ENCODE results near the gene SH3RF3.
"Not testable (repeated sequence)": the region's sequence is repeated elsewhere in the genome, so short reads cannot be mapped to it uniquely, and the experiment has no call there.

The SH3RF3 gene

DNA sequence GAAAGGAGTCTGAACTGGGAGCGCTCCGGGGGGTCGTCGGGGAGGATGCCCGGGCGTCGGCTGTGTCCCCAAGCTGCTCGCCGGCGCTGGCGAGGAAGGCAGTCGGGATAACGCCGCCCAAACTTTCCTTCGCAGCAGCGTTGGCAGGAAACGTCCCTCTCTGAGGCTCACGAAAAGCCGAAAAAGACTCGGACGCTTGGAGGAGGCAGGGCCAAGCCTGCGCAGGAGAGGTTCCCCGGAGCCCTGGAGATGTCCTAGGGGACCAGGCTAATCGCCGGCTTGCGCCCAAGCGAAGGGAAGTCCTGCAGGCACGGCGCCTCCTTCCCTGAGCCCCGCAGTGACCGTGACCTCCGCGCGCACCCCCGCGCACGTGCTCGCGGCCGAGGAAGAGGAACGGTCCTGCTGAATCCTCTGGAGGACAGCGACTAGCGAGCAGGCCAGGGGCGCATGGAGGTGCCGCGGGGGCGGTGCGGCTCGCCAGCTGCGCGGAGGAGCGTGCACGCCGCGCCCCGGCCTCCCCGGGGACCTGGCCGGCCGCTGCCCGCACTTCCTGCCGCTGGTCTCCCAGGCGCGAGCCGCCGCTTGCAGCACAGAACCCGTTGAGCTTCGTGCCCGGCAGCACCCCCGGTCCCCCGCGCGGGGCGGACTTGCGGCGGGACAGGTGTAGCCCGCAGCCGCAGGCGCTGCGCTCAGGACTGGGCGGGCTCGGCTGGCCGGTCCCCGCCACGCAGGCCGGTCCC lies at the start of gene SH3RF3:
SH3RF3 (plus strand) TSS at position 590 of the 740 bp plus-strand sequence.
- peak; percentile 48 for DNase-seq (ENCODE audit: low read depth, low spot score)

GRCh38 chr2:109079590-109079989 lies 49.4 kb upstream of the SH3RF3 start:
- no peak for DNase-seq (ENCODE audit: low read depth, low spot score)

- no peak for DNase-seq (ENCODE audit: low read depth, low spot score)
These were observed 48.9 kb upstream of the SH3RF3 start for GRCh38 chr2:109080109-109080508.

GRCh38 chr2:109080757-109081156 lies 48.2 kb upstream of the SH3RF3 start:
- DNase-seq (ENCODE audit: low read depth, low spot score), result no peak

- no peak for DNase-seq (ENCODE audit: low read depth, low spot score)
These were observed 47.6 kb upstream of the SH3RF3 start for GRCh38 chr2:109081374-109081773.

DNA sequence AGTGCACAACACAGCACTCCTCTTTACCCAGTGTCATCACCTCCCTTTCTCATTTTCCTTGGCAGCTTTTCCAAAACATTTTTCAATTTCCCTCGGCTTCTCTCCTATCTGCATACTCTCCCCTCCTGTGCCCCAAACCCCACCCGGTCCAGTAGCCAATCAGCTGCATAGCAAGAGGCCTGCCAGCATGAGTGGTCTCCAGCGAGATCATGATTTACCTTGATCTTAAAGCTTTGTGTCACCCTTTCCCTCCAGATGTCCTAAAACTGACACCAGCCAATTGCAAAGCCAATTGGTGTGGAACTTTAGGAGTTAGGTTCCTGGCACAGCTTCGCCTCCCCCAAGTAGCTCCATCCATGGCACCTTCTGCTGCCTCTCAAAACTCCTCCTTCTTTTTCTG lies 45.2 kb upstream of the SH3RF3 start:
- DNase-seq (ENCODE audit: low read depth, low spot score), result no peak

- no peak for DNase-seq (ENCODE audit: low read depth, low spot score)
These were observed 44.7 kb upstream of the SH3RF3 start for GRCh38 chr2:109084341-109084740.

DNA sequence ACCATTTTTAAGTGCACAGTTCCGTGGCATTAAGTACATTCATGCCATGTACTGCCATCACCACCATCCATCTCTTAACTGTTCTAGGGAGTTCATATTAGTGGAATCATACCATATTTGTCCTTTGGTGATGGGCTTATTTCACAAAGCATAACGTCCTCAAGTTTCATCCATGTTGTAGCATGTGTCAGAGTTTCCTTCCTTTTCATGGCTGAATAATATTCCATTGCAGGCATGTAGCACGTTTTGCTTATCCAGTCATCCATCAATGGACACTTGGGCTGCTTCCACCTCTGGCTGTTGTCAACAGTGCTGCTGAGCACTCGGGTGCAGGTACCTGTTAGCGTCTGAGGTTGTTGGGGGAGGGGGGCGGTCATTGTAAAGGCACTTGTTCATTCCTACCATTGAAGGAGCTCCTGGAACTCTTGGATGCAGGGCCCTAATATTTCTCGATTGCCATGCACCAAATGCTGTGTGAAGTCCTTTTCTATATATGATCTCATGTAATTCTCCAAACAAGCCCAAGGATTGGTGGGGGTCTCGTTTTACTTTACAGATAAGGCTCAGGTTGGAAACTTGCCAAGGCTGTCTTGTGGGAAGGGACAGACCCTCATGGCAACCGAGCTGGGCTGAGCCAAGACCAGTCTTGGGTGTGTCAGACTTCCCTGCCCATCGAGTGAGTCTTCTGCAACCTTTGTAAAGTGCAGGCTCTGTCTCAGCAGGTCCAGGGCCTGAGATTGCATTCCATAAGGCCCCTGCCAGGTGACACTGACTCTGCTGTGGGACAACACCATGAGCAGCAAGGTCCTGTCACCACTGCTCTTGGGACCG lies 42.9 kb upstream of the SH3RF3 start:
- no peak for DNase-seq (ENCODE audit: low read depth, low spot score)

GRCh38 chr2:109086743-109087020 lies 42.3 kb upstream of the SH3RF3 start:
- no peak for DNase-seq (ENCODE audit: low read depth, low spot score)

DNA sequence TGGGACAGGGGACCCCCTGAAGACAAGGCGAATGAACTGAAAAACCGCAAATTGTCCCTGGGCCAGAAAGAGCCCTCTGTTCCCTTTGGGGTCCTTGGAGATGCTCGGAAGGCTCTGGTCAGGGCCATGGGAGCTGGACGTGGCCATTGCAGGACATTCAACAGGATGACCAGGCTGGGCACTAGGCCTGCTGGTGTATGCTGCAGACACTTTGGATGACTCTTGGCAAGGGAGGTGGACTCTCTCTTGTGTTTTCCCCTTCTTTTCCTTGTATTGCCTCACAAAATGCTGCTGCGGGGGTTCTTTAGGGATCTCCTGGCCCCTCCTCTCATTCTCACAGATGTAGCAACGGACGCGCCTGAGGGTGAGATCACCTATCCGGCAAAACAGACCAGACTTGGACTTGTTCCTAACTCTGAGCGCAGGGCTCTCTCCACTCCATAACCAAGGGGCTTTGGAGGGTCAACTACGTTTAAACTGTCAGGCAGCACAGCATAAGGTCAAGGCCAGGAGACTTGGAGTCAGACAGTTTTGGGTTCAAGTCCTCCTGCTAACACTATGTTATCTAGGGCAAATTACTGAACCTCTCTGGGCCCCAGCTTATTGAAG lies 41.8 kb upstream of the SH3RF3 start:
- no peak for DNase-seq (ENCODE audit: low read depth, low spot score)

- DNase-seq (ENCODE audit: low read depth, low spot score), result no peak
These were observed 39.3 kb upstream of the SH3RF3 start for GRCh38 chr2:109089602-109090300.

DNA sequence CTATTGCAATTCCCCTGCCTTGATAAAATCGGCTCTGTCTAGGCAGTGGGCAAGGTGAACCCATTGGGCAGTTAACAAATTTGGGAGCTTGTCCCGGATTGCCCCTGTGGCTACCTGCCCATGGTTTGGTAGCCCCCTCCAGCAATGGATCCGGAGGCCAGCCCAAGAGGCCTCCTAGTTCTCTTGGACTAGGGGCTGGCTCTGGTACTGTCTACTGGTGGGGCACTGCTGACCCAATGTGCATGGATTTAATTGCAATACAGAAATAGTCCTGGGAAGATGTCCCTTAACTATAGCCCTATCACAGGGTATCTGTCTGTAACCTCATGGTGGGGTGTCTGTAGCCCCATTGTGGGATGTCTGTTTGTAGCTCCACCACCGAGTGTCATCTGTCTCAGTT lies 37.5 kb upstream of the SH3RF3 start:
- DNase-seq (ENCODE audit: low read depth, low spot score), result no peak

DNA sequence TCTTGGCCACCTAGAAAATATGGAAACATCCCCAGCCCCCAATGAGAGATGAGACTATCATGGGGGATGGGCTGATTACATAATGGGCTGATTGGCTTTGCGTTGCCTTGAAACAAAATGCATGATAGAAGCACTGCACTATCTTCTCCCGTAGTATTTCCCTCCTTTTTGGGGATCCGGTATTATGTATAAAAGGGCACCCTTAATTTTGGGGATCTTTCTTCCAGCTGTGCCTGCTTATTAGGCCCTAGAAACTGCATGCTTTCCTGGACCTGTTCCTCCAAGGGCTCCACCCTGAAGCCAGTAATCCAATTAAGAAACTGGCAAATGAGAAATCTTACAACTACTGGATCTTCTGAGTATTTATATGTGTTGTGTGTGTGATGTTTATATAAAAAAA lies 34.9 kb upstream of the SH3RF3 start:
- DNase-seq (ENCODE audit: low read depth, low spot score), result no peak

DNA sequence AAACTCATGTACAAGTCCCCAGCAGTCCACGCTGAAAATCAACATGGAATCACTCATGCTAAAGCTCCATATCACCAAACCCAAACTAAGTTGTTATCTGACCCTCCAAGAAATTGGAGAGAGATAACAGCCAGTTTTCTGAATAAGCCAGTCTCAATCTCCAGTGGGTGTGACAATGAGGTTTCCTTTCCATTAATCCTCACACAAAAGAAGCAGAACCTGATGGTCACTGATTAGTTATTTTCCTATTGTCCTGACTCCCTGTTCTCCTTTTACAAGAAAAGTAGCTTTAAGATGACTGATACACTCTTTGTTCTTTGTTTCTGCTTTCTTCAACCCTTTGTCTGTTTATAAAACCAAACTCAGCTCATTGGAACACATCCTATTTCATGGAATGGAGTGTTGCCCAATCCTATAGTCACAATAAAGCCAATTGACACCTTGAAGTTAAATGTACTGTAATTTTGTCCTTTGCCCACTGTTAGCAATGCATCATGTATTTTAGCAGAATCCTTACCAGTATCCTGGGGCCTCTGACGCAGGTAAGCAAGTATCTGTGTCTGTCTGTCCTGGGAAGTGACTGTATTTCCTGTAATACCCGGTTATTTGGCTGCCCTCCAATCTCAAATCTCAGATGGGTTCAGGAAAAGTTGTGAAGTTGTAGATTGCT lies 30.6 kb upstream of the SH3RF3 start:
- no peak for DNase-seq (ENCODE audit: low read depth, low spot score)

DNA sequence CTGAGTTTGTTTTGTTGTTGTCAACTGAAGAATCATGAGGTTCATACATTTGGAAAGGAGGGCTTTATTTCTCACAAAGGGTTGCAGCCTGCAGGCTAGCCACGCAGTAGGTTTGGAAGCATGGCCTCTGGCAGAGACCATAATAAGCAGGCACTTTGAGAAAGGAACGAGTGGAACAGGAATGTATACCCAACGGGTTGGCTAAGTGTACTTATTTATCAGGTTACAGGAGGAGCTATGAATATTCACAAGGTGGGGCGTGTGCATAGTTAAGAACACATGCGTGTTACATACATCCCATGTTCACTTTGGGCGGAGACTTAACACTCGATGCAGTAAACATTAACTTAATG lies 30.1 kb upstream of the SH3RF3 start:
- no peak for DNase-seq (ENCODE audit: low read depth, low spot score)

- peak; percentile 43 for DNase-seq (ENCODE audit: low read depth, low spot score)
These were observed 26.3 kb upstream of the SH3RF3 start for GRCh38 chr2:109102588-109103233.

GRCh38 chr2:109105113-109105512 lies 23.9 kb upstream of the SH3RF3 start:
- no peak for DNase-seq (ENCODE audit: low read depth, low spot score)

DNA sequence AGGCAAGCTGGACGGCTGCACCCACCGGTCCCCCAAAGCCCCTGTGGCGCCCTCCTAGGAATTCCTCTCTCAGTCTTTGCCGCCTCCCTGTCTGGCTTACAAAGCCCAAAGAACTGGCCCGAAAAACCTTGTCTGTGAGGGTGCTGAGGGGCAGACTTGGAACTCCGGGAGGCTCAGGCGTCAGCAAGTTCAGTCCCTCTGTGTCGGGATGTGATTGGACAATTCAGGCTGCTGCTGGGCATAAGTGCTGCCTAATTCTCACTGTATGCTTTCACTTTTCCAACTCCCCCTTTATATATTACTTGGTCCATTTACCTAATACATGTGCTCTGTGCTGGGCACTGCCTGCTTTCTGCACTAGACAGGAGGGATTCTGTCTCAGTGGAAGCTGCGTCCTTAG lies 20.3 kb upstream of the SH3RF3 start:
- no peak for DNase-seq (ENCODE audit: low read depth, low spot score)

GRCh38 chr2:109109342-109109741 lies 19.7 kb upstream of the SH3RF3 start:
- DNase-seq (ENCODE audit: low read depth, low spot score), result no peak

- no peak for DNase-seq (ENCODE audit: low read depth, low spot score)
These were observed 18.8 kb upstream of the SH3RF3 start for GRCh38 chr2:109110170-109110569.

DNA sequence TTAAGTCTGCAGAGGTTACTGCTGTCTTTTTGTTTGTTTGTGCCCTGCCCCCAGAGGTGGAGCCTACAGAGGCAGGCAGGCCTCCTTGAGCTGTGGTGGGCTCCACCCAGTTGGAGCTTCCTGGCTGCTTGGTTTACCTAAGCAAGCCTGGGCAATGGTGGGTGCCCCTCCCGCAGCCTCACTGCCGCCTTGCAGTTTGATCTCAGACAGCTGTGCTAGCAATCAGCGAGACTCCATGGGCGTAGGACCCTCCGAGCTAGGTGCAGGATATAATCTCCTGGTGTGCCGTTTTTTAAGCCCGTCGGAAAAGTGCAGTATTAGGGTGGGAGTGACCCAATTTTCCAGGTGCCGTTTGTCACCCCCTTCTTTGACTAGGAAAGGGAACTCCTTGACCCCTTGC lies 11.8 kb upstream of the SH3RF3 start:
- DNase-seq (ENCODE audit: low read depth, low spot score), result not testable (repeated sequence)
